GM18499 (cell line): ENCODE measurements around the gene TTLL5.

ENCODE experiments used
- ATAC-seq: cut with Tn5 transposase; IDR thresholded peaks from one replicate; pipeline ENCODE4 v1.9.1; 2021; ENCODE audit warnings: moderate number of reproducible peaks; ENCODE audit not compliant: insufficient read depth, unreplicated experiment

Gene TTLL5

DNA sequence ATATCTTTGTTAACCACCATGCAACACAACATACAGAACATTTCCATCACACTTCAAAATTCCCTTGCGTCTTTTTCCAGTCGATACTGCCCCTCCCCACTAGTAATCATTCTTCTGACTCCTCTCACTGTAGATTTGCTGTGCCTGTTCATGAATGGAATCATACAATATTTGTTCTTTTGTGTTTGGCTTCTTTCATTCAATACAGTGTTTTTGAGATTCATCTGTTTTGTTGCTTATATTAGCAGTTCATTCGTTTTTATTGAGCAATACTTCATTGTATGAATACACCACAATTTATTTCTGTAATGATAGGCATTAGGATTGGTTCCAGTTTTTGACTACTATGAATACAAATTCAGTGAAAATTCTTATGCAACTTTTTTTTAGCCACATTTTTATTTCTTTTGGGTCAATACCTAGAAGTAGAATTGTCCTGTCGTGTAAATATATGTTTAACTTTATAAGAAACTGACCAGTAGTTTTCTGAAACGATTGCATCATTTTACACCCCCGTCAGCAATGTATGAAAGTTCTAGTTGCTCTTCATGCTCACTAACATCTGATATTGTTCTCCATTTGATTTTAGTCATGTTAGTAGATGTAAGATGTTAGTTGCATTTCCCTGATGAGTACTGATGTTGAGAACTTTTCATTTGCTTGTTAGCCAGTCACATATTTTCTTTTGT lies 193.2 kb downstream of the TTLL5 start:
- no peak for ATAC-seq

DNA sequence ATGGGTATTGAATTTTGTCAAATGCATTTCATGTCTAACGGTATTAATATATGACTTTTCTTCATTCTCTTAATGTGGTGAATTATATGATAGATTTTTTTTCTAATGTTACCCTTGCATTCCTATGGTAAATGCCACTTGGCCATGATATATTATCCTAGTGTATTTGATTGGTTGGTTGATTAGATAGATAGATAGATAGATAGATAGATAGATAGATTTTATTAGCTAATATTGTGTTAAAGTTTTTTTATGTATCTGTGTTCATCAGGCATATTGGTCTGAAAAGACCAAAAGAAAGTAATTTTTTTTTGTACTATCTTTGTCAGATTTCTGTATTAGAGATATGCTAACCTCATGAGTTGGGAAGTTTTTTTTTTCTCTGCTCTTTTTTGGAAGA lies 196.2 kb downstream of the TTLL5 start:
- ATAC-seq = no peak

DNA sequence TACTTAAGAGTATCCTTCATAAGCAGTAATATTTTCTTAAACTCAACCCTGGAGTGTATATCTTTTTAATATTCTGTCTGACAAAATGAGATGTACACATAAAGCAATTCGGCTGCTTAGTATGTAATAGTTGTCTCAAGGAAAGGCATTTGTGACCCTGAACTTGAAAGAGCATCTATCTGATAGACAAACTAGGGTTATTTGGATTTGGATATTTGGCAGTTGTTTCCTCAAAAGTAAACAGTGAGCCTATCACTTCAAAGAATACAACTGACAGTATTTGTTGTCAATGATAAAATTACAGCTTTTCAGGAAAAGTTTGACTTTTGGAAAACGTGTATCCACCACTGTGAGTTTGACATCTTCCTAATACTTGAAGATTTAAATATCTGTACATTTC lies 197.3 kb downstream of the TTLL5 start:
- no peak for ATAC-seq

DNA sequence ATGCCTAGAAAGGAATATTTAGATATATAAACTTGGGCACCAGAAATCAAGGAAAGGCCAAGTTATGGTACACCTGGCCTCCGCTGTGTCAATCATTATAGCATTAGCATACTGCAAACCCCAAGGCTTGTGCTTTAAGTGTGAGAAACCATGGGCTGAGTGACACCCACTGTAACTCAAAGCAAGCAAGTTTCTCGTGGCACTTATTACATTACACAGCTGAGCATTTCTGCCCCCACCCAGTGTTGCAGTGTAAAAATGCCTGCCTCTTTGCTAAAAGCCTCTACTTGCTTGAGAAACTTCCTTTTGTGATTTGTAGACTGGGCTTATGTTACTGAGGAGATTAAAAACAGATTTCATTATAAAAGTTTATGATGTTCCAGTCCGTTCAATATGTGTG lies 198.7 kb downstream of the TTLL5 start:
- no peak for ATAC-seq

DNA sequence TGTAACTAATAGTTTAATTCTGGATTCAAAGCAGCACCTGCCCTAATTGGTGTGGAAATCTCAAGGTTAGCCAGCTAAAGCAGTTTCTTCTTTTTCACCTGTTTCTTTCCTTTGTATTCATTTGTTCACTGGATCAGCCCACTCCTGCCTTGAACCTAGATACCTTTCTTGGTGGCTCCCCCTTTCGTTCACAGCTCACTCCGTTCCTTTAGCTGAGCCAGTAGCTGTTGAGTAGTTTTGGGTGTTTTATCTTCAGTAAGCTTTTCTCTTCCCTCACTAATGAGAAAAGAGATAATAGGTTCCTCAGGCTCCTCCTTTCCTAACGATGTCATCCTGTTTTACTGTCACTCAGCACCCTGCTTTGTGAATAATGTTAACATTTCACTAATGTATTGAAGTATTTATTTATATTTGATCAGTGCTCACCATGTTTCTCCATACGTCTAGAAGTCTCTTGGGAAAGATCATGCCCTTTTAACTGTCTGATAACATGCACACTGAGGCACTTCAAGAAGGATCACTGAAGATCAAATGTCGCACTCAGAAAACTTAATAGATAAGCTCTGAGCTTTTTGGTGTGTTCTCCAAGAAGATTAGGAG lies 199.6 kb downstream of the TTLL5 start:
- no peak for ATAC-seq

DNA sequence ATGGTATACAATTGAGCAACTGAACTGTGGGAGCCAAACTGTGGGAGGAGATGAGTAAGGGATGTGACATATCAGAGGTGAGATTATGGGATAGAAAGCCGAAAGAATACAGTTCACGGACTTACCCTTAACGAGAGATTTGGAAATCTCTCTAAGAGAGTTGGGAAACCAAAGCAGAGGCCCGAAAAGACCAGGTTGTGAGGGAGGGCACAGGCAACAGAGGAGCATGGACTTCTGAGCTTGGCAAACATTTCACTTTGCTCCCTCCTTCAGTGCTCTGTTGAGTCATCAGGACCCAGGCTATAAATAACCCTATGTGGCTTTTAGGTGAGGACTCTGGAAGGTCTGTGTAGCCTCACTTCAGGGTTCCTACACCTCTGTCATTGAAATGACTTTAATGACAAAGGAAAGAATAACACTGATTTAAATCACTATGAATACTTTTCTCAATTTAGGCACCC lies 200.1 kb downstream of the TTLL5 start:
- no peak for ATAC-seq

DNA sequence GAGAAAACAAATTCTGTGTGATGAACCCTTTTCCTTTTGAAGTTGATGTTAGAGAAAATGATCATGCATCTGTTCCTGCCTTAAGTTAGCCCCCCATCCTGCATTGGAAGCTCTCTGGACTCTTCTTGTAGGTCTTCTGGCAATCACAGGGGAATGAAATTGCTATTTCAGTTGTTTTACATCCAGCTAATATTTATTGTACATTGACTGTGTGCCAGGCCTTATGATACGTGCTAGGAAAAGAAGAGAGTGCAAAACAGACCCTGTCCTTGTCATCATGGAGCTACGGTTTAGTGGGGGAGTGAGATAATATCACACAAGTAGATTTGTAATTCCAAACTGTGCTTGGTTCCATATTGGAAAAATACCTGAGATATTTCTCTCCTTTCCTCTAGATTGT lies 202.2 kb downstream of the TTLL5 start:
- no peak for ATAC-seq

DNA sequence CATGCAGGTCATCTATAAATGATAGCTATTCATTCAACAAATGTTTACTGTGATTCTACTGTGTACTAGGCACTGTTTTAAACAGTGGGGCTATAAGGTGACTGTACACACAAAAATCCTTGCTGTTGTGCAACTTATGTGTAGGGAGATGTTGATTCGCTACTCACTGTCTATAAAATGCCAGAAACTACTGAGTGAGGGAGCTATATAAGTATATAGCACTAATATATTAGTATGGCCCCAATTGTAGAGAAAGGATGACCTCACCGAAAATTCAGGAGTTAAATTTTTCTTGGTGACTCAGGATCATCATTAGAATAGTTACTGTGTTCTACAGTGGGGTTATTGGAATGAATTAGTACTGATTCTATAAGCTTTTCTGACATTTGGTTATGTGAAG lies 203.3 kb downstream of the TTLL5 start:
- ATAC-seq = no peak

DNA sequence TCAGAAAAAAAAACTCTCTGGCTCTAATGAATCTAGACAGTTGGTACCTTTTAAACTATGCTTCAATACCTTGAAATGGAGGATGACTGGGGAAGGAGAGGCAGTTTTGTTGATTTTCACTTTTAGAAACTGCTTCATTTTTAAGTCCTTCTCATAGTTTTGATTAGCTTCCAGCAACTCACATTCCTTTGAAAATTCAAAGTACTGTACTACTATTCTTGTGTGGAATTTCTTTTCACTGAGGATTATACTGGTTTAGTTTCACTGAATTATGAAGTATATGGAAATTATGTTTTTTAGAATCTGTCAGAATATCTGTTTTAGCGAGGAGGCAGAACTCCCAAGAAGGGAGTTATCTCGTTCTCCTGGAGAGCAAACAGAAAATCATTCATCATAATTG lies 204.5 kb downstream of the TTLL5 start:
- no peak for ATAC-seq

DNA sequence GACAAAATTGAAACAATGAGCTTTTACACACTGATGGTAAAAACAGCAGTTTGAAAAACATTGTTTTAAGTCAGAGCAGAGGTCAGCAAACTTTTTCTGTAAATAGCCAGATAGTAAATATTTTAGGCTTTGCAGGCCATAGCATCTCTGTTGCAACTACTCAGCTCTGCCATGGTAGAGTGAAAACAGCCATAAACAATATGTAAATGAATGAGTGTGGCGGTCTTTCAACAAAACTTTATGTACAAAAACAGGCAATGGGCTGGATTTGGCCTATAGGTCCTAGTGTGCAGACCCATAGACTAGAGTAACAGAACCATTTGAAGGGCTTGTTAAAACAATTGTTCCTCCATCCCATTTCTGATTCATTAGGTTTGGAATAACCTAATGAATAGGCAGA lies 205.9 kb downstream of the TTLL5 start:
- no peak for ATAC-seq

DNA sequence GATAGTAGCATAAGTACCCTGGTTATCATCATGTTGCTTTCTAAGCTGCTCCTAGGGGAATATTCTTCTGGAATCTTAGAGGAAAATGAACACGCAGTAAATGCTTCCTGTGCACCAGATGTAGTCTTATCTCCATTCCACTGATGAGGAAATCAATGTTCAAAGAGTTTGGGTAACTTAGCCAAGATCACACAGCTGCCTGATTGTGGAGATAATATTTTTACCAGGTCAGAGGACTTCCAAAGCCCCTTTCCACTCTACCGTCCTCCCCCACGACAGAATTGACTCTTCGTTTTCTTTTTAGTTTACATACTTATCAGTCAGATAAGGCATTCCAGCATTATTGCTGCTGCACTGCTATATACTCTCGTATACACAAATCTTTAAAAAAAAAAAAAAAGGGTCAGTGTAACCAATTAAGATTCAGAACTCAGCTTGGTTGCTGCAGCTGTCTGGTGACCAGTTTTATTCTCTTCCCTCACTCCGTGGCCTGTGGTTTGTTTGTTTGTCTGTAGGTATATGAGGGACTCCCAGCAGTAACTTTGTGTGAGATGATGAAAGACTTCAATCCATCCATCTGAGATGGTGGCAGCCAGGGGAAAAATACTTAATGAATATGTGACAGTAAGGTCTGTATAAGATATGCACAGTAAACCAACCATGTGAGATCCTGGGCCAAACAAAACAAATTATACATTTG lies 210.3 kb downstream of the TTLL5 start:
- no peak for ATAC-seq

DNA sequence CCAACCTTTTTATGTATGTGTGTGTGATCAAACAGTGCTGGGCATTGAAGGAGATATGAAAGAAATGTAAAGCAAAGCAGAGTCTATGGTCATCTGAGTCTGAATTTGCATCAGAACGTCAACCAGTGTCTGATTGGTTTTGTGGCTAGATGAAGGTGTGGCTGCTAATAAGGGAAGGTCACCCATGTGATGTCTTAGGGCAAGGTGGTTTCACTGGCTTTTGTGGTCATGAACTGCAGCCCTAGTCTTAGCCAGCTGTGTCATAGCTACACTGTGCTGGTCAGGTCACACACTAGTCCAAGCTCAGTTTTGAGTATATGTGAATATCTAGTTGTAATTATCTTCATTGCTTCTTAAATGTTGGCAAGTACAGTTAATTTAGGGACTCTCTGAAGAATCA lies 214.9 kb downstream of the TTLL5 start:
- peak; percentile 92 for ATAC-seq

DNA sequence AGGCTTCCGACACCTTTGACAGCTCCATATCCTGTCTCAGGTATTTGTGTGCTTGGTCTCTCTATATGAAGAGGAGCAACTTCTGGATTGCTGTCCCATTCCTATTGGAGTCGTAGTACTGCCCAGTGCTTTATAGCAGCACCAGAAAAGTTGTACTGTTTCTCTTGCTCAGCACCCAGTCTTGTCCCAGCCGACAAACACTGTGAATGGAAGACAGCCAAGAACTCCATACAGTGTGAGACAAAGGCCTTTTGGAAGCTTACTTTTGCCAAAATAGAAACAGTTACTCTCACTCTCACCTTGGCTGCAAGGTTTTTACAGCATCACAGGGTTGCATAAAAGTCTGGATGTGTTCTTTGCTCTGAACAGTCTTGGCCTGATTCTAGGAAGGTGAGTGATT lies 215.5 kb downstream of the TTLL5 start:
- no peak for ATAC-seq

DNA sequence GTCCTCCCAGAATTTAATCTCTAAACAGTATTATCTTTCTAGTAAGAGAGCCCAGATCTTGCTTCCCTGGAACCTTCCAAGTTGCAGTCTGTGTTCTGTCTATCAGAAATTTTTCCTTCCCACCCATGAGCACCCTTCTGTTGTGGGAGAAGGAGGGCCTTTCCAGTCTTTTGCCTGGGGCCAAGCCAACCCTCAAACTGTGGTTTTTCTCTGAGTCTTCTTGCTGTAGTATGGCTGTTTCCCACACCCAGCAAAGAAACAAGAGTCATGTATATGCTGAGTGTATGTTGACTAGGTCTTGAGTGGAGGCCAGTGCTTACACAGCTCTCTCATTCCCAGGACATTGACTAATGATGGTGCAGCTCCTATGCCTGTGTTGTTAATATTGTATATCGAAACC lies 216.2 kb downstream of the TTLL5 start:
- ATAC-seq = no peak

DNA sequence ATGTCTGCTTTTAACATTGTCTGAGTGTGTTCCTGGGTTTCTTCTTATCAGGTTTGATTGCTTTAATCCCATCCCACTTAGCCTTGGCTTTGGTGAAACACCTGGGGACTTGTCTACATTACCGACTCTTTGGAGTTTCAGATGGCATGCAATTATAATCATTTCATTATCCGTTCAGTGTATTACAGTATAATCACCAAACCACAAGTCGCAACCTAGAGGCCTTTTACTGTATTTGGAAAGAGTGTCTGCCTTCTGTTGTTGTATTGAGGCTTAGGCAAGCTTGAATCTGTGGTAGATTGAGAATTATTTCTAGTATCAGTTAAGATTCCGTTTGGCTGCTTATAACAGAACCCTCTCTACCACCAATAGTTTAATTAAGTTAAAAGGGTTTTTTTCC lies 216.8 kb downstream of the TTLL5 start:
- no peak for ATAC-seq

DNA sequence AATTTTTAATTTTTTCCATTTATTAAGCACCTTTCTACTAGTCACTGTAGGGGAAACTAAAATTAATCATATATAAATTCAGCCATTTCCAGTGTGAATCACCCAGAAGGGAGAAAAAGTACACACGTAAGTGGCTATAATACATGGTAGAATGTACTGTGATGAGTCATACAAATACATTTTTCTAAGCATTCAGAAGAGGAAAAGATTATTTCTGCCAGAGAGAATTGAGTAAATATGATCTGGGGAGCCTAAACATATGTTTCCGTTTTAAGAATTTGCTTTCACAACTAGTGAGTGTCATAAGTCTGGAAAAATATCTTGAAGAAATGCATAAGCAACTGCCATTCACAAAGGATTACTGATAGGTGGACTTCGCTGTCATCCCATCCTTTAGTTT lies 218.0 kb downstream of the TTLL5 start:
- no peak for ATAC-seq

DNA sequence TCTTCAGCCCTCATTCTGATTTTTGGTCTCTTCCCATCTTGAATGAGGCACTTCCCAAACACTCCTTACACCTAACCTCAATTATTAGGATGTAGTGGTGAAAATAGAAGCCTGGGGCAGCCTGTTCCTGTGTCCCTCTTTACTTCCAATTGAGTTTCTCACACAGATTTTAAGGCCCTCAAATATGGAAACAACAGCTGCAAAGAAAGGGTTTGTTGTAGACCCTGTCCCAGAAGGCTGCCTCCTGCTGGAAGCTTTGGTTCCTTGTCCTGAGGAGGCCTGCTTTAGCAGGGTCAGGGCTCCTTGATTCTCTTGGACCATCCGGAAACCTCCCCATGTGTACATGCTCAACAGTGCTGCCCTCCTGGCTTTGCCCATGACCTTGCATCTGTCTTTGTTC lies 219.5 kb downstream of the TTLL5 start:
- no peak for ATAC-seq

DNA sequence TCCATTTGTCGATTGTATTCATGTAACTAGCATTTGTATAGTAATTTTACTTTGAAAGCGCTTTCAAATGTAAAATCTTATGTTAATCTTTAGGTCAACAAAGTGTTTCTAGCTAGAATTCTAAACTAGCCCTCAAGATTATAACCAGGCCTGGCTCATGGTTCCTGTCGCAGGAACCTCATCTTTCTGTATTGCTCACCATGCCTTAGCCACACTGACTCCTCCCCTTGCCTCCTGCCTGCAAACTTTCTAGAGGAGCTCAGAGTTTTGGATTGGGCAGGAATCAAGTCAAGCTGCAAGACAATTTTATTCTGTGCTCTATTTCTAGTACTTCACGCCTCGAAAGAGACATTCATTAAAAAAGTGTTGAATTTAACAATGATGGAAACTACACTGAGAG lies 220.9 kb downstream of the TTLL5 start:
- ATAC-seq = no peak

DNA sequence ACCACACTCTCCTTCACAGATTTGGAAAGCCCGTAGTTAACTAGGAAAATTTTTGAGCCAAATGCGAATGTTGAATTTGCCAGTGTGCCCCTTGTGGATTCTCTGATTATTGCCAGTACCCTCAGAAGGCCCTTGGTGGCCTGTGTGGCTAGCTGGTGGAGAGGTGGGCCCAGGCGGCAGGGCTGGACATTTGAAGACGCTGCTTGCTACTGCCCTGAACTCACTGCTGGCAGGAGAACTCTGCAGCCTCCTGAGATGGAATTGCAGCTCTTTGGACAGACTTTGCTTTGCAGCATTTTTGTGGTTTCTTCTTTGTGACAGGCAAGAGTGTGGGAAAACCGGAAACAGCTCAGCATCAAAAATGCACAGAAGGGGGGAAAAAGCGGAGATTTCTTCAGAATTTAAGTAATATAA lies 223.2 kb downstream of the TTLL5 start:
- no peak for ATAC-seq

DNA sequence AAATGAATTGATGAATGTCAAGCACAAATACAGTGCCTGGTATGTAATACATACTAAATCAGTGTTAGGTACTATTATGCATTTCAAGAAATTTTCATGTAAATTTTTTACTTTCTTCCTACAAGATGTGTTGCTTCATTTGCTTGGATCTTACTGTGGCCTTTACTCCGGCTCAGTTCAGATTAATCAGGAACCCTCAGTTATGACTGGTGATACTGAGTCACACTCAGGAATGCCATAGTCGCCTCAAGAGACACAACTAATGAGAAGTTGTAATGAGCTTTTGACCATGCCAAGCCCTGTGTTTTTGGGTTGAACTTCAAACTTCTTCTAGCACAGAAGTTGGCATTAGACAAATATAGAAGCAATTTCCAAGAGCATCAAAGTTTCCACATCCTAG lies 224.8 kb downstream of the TTLL5 start:
- no peak for ATAC-seq

DNA sequence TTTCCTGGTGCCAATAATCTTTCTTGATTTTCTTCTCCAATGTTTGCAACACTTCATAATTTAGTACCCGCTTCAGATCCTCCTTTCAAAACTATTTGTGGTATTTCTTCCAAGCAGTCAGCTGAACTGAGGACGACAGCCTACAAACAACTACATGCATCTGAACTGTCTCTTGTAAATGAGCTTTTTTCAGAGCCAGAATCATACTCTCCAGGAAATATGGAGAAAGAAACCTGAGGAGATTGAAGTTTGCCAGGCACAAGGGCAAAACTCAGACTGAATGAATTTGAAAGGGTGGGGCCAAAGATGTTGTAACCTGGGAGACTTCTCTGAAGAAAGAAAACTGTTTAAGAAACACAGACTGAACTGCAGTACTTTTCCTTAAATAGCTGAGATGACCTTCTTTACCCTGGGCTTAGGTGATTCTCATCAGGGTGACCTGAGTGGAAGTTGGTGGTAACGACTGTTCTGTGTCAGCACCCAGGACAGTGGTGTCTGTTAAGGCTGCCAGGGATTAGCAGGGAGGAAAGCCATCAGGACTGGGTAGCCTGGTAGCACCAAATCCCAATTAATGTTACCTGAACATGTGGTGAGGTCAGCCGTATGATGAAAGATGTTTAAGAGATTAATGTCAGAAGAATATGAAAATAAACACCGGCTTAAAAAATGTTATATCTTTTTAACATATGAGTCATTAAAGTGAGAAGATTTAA lies 225.7 kb downstream of the TTLL5 start:
- no peak for ATAC-seq
